Fibroblast of pulmonary artery (primary cell): Measurements from ENCODE around the gene ALDH3B2.

ENCODE experiments used
- DNase-seq: peaks from one replicate; pipeline ENCODE4 v3.0.0-alpha.2; 2010; ENCODE audit warnings: low read depth
- H3K4me3 ChIP-seq: replicated peaks from 2 replicates; pipeline ENCODE4 v1.5.1; 2011; ENCODE audit warnings: low read depth, mild to moderate bottlenecking, control low read depth, low read length, moderate library complexity
- TF ChIP-seq, protein P1 (sequence below): IDR thresholded peaks from 2 replicates; pipeline ENCODE4 v1.5.1; 2011; ENCODE audit warnings: mild to moderate bottlenecking, control low read depth, low read length, inconsistent platforms; ENCODE audit errors: missing control alignments

The ALDH3B2 gene

DNA sequence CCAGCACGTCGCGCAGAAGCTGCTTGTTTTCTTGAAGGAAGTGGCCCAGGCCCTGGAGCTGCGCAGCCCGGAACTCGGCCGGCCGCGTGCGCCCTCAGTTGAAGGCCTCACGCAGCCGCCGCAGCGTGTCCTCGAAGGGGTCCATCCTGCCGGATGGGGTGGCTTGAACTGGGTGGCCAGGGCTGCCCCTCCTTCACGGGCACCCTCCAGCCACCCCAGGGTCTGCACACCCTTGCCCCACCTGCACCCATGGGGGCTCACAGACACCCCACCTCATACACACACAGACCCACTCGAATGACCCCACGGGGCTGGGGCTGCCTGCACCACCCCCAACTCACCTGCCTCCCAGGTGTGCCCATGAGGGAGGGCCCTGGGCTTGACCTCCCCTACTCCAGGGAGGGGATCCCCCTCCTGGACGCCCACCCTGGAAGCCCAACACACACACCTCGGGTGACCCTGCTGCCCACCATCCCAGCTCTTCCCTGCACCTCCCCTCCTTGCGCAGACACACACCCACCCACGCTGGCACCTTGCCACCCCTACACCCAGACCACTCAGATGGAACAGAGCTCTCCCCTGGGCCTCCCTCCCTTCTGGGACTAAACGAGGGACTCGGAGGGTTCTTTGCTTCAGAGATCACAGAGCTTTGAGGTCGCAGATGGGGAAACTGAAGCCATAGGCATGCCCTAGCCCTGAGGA is 6.8 kb downstream of the ALDH3B2 start:
- no peak for DNase-seq

DNA sequence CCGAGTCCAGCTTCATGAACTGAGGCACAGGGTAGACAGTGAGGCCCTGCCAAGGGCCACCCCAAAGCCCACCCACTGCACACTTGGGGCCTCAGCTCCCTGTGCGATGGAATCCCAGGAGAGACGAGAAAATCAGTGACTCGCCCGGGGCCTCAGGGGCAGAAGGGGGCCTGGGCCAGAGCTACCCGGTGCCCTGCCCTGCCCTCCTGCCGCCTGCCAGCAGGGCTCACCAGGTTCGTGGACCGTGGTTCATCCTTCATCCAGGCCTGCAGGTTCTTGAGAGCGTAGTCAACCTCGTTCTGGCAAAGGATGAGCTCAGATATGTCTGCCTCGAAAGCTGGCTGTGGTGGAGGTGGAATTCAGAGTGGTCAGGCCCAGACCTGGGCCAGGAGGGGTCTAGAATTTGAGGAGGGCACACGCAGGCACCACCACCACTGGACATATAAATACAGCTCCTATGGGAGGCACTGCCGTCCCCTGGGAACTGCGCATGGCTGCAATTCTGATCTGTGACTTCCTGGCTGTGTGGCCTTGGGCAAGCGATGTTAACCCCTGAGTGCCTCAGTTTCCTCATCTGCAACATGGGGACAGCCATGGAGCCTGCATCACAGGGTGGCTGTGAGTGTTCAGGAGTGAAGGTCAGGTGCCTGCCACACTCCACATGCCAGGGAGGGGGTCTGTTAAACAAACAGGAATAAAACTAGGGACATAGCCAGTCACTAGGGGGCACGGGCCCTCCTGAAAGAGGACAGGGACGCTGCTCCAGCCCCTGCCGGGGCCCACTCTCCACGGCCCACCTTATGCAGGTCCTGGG is 7.5 kb downstream of the ALDH3B2 start:
- TF ChIP-seq, protein P1, sequence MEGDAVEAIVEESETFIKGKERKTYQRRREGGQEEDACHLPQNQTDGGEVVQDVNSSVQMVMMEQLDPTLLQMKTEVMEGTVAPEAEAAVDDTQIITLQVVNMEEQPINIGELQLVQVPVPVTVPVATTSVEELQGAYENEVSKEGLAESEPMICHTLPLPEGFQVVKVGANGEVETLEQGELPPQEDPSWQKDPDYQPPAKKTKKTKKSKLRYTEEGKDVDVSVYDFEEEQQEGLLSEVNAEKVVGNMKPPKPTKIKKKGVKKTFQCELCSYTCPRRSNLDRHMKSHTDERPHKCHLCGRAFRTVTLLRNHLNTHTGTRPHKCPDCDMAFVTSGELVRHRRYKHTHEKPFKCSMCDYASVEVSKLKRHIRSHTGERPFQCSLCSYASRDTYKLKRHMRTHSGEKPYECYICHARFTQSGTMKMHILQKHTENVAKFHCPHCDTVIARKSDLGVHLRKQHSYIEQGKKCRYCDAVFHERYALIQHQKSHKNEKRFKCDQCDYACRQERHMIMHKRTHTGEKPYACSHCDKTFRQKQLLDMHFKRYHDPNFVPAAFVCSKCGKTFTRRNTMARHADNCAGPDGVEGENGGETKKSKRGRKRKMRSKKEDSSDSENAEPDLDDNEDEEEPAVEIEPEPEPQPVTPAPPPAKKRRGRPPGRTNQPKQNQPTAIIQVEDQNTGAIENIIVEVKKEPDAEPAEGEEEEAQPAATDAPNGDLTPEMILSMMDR = no peak
- H3K4me3 ChIP-seq = no peak overlapping the region
- DNase-seq = no peak

More for the DNA sequence above, 6.8 kb downstream of the ALDH3B2 start:
- TF ChIP-seq, protein P1 = no peak
- no peak overlapping the region for H3K4me3 ChIP-seq

DNA sequence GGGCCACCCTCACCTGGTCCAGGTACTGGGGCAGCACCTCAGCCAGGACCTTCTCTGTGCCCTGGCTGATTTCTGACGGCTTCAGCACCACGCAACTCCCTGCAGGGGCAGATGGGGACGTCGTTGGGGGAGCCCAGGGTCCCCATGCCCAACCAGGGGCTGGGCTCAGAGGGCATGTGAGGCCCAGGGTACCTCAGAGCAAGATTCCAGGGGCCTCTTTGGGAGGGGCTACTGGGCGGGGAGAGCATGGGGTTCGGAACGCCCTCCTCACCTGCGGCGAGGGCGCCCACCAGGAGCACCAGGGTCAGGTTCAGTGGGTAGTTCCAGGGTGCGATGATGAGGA is 8.1 kb downstream of the ALDH3B2 start:
- TF ChIP-seq, protein P1 = no peak
- DNase-seq = no peak
- no peak overlapping the region for H3K4me3 ChIP-seq

DNA sequence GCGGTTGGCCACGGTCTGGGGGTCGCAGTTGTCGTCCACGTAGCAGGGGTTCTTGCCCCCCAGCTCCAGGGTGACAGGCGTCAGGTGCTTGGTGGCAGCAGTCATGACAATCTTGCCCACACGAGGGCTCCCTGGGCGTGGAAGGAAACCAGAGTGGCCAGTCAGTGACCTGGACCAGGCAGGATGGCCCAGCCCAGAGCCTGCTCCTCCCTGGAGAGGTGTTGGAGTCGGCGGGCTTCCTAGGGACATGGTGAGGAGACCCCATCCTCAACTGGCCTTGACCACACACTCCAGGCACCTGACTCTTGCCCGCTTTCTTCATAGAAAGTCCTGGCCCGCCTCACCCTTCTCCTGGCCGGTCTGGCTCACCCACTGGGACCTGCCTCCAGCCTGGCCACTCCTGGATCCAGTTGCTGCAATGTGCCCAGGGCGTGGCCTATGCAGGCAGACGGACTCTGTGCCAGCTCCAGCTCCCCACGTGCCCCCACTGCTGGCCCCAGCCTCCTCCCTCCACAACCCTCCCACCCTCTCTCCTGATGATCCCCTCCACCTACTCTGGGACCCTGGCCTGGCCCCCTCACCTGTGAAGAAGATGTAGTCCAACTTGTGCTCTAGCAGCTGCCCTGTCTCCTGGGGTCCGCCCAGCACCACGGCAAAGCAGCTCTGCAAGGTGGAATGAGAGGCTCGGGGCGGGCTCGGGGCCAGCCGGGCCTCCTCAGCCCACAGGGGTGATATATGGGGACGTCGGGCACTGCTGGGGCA is 8.7 kb downstream of the ALDH3B2 start:
- TF ChIP-seq, protein P1 = no peak
- no peak for DNase-seq

DNA sequence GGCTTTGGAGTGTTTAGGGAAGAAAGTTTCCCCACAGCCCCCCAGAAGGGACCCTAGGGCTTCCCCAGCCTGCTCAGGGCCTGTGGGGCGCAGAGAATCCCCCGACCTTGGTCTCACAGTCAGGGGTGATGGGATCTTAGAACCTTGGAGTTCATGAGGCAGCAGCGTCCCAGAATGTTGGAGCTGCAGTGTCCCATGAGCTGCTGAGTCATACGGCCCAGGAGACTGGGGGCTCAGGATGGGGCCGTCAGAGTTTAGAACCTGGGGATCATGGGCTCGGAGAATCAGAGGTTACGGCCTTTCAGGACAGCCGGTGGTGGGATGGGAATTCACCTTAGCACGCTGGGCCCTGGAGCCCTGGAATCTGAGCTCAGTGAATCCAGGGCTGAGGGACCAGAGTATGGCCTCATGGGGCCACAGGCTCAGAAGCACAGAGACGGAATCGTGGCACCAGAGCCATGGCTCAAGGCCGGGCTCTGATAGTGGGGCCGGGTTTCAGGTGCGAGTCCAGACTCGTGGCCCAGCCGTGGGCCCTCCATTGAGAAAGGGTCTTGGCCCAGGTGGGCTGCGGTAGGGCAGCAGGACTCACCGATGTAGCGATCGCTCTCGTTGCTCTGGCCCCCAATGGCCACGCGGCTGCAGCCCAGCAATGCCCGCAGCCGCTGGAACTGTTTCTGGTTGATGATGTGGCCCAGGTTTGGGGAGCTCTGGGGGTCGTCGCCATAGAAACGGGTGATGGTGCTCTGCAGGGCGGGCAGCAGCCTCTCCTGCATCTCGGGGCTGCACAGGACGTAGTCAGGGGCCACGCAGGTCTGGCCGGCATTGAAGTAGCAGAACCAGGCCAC is 9.5 kb downstream of the ALDH3B2 start:
- H3K4me3 ChIP-seq = no peak overlapping the region
- DNase-seq = no peak
- TF ChIP-seq, protein P1 = no peak

More for the DNA sequence above, 8.7 kb downstream of the ALDH3B2 start:
- no peak overlapping the region for H3K4me3 ChIP-seq

DNA sequence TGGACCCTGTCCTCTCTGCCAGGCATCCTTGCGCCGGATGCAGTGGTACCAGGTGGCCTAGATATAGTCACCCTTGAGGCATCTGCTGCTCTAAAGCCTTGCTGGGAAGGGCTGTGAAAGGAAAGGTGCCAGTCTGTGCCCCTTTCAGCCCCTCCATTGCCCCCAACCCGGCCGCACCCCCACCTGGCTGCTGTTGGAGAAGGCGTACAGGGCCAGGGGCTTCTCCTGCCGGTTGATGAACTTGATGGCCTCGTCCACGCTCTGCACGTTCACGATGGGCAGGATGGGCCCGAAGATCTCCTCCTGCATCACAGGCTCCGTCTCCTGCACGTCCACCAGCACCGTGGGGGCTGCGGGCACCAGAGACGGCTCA is 10.2 kb downstream of the ALDH3B2 start:
- no peak for DNase-seq
- TF ChIP-seq, protein P1 = no peak

More for the DNA sequence above, 10.2 kb downstream of the ALDH3B2 start:
- H3K4me3 ChIP-seq = no peak overlapping the region
